NCI-H1105 (cell line): Measurements from ENCODE around the gene CABP4.

ENCODE experiments used
- DNase-seq: peaks from one replicate; lab custom pipeline; 2025; lab: John Stamatoyannopoulos, UW

Gene CABP4

DNA sequence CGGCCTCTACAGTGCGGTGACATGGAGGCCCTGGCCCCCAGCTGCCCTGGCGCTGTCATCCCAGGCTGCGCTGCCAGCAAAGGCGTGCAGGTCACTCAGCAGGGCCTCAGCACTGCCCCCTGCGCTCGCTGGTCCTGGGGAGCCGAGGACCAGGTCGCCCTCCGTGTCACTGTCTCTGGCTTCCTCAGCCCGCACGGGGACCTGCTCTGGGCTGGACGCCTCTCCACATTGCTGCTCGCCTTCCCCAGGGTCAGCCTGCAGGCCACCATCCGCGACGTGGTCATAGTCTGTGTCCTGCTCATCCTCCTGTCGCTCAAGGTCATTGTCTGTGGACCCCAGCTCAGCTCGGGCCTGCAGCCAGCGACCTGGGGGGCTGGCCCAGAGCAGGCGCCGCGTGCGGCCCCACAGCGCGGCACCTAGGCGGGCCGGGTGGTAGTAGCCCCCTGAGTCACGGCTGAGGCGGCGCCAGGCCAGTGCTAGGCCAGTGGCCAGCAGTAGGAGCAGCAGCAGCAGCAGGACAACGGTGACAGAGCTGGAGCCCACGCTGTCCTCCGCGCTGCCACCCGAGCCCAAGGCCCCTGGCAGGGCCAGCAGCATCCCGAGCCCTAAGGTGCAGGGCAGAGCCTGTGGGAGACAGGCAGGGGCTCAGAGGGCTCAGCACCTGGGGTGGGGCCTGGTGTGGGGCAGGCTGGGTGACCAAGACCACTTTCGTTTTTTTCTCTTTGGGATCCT, 19.3 kb upstream of the CABP4 start:
- no peak for DNase-seq

DNA sequence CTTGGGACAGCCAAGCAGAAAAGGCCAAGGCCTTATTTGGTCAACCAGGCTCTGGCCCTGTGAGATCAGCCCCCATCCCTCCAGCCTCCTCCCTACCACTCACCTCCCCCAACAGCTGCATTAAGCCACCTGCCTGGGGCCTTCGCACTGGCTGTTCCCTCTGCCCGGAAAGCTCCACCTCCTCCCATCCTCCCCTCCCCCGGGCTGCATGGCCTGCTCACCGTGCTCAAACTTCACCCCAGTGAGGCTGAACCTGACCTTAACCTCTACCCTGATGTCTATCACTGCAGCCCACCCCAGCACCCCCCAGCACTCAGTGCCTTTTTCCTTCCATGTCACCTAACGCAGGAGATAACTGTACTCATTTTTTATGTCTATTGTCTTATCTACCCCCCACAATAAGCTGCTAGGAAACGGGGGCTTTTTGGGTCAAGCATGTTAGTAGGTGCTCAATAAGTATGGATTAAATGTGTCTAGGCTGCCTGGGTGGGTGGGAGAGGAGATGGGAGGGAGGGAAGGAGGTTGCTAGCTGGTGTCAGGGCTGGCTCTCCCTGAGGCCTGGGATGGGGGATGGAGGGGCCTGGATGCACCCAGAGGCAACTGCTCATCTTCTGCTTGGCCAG, 18.6 kb upstream of the CABP4 start:
- no peak for DNase-seq

DNA sequence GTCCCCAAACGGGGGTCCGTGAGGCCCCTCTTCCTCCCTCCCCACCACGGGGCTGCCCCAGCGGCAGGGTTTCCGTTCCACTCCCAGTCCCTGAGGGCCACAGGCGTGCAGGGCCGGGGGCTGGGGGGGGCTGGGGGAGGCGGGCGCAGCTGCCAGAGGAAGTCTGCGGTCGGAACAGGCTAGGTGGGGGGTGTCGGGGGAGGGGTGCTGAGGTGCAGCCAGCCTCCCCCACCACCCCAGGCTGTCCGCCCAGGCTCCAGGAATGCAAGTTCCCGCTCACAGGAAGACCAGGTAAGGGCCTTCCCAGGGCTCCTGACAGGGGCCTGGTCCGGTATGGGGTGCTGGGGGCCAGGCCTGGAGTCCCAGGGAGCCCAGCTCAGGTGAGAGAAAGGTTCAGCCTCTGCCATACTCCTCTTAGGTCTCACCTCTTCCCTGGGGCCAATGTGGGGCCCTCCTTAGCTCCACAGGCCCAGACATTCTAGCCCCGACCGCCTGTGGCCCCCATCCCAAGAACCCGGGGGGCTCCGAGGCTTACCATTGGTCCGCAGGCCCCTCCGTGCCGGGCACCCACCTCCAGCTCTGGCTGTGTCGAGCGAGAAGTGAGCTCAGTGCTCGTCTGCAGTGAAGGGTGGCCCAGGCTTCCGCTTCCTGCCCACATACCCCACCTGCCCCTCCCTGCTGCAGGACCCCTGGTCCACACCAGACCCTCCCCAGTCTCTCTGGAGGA, 17.9 kb upstream of the CABP4 start, which contains the start of gene PTPRCAP:
PTPRCAP (minus strand) TSS at position 601 of the 727 bp plus-strand sequence; CDS start at position 538, 63 bp downstream.
- DNase-seq: no peak

DNA sequence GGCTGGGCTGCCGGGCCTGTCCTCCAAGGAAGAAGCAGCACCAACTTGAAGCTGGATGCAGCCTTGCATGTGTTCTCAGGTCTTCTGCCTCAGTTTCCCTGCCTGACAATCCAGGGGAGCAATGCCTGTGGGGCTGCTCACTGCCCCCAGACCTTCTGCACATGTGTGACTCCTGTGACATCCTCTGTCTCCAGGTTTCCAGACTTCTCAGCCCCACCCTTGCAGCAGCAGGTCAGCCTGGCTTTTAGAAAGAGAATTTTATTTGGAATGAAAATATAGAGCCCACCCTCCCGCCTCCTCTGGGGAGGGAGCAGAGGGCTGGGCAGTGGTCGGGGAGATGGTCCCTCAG, 17.4 kb upstream of the CABP4 start:
- DNase-seq: no peak

DNA sequence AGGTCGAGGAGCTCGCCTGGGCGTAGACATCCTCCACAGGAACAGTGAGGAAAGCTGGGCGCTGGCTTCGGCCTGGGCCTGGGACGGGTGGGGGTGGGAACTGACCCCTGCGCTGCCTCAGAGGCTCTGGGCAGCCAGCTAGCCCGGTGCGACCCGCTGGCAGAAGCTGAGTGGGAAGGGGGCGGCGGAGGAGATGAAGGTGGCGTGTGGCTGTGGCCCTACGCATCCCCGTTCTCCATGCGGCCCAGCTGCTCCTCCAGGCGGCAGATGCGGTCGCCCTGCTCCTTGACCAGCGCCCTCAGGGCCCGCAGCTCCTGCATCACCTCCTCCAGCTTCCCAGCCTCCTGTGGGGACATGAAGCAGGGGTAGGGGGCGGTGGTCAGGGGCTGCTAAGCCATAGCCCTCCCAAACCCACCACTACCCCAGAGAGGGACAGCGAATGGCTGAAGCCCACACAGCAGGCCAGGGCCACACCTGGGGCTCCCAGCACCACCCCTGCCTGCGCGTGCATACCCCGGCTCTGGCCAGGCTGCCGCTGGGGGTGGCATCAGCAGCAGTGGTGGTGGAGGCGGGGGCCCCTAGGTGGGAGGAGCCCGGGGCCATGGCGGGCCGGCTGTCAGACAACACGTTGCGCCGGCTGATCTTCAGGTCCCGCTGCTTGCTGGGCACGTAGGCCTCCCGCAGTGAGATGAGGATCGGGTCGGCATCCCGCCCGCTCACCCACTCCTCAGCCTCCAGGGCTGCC, 16.8 kb upstream of the CABP4 start:
- DNase-seq: no peak

- no peak for DNase-seq
These were observed 15.6 kb upstream of the CABP4 start for GRCh38 chr11:67439321-67440228.

- DNase-seq: no peak
These were observed 14.7 kb upstream of the CABP4 start for GRCh38 chr11:67440229-67441097.

GRCh38 chr11:67441098-67441563, 14.0 kb upstream of the CABP4 start:
- DNase-seq: no peak

GRCh38 chr11:67441731-67442351, 13.3 kb upstream of the CABP4 start:
- DNase-seq: no peak

- no peak for DNase-seq
These were observed 12.4 kb upstream of the CABP4 start for GRCh38 chr11:67442504-67443404.

- DNase-seq: no peak
These were observed 9.6 kb upstream of the CABP4 start for GRCh38 chr11:67445515-67445914.

DNA sequence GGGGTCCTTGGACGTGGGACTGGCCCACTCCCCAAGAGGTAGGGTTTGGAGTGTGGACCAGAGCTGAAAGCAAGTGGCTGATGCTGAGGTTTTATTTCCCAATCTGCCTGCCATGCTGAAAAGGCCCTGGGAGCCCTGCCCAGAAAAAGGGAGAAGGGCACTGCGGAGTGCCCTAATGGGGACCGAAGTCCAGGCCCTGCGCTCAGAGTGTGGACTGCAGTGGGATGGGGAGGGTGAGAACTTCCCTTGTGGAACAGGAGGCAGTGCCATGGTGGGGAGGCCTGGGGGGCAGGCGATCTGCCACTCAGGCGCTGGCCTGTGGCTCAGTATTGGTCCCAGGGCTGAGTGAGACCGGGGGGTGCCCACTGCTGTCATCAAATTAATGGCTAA, 6.9 kb upstream of the CABP4 start:
- DNase-seq: no peak

DNA sequence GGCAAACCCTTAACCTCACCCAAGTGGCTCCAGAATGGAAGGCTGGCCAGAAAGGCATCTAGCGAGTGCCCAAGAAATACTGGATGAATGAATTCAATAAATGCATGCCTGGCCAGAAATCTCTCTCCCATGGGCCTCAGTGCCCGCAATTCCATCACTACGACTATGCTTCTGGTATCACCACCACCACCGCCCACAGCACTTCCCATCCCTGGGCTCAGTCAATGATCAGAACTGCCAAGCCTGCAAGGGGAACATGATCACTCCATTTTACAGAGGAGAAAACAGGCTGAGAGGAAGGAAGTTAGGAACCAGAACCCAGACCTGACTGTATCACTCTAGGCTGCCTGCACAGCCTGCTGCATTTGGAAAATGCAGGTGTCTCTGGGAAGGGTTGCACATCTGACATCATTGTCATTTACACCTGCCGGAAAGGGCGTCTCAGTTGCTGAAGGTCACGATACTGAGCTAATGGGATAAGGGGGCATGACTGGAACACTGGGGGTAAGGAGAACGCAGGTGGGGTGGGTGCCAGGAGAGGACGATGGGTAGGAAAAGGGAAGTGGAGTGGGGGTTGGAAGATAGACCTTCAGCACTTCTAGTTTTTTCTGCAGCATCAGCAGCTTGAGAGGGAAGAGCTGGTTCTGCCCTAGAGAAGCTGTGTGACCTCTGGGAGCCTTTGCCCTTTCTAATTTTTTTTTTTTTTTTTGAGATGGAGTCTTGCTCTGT, 5.9 kb upstream of the CABP4 start:
- no peak for DNase-seq

DNA sequence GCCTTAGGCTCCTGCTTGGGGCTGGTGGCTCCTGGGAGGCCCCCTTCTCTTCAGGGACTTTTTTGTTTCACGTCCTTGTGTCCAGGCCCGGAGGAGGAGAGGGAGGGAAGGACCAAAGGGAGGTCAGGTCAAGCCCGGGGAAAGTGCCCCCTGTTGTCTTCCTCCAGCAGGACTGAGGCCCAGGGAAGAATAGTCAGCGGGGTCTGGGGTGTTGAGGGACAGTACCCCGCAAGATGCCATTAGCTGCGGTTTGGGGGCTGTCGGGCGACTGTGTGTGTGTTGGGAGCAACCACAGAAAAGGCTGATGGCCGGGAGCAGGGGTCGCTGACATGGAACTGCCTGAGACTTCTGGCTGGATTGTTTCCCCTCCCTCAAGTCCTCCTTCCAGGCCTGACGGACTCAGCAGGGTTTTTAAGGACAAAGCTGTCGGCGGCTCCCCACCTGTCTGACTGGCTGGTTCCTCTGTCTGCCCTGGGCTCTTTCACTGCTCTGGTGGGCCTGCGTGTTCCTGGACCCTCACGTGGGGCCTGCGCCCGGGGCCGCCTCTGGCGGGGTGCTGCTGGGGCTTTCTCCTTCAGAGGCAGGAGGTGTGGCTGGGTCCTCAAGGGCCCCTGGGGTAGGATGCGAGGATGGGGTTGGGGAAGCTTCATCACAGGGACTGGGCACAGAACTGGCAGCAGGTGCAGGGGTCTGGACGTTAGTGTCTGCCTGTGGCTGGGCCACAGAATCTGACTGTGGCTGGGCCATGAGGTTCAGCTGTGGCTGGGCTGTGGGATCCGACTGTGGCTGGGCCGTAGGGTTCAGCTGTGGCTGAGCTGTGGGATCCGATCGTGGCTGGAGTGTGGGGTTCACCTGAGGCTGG, 4.1 kb upstream of the CABP4 start:
- DNase-seq: no peak

- no peak for DNase-seq
These were observed 3.5 kb upstream of the CABP4 start for GRCh38 chr11:67451658-67451976.

- DNase-seq: no peak
These were observed 2.8 kb upstream of the CABP4 start, which contains the start of gene GPR152 for GRCh38 chr11:67452141-67452952. Gene GPR152, minus strand, starts transcription at chr11:67452729. Its CDS starts 5 bp downstream, at chr11:67452724.
